B cell (primary cell): ENCODE results near the gene ZNF280A. TPM values are rescaled to one million over a fixed set of nuclear protein-coding genes. Genes with fewer than 3 reads are reported as not detected.

Experiments used
- ATAC-seq: fragments of 200-7000 bp; cut with Tn5 transposase; one replicate; pipeline ENCODE4 v1.10.0; 2021; ENCODE audit warnings: low read depth, mild to moderate bottlenecking, moderate number of reproducible peaks, moderate library complexity
- CTCF ChIA-PET: fragments of 350-600 bp; sonication (Branson Sonifier 250); formaldehyde crosslinking; loops from one replicate; lab custom pipeline; 2021; ENCODE audit warnings: antibody characterized with exemption, inconsistent platforms; lab: Charles Lee
- POLR2A ChIA-PET: fragments of 350-600 bp; sonication (Branson Sonifier 250); formaldehyde crosslinking; loops from one replicate; lab custom pipeline; 2021; ENCODE audit warnings: antibody characterized with exemption; lab: Charles Lee
- DNase-seq: peaks from one replicate; pipeline ENCODE4 v3.0.0; 2013
- H2AFZ ChIP-seq: 2 replicates; pipeline ENCODE4 v1.6.1; 2012; ENCODE audit warnings: mild to moderate bottlenecking, low read depth, low read length; ENCODE audit not compliant: insufficient read depth, poor library complexity, severe bottlenecking
- H3K27ac ChIP-seq, 2 donors: 1 replicate in 1 of 2; 2 replicates in 1 of 2; pipeline ENCODE4 v1.5.1; 2012 to 2013; ENCODE audit warnings: low read length in 2 of 2, mild to moderate bottlenecking in 2 of 2, moderate library complexity in 1 of 2
- H3K27me3 ChIP-seq, 4 experiments: fragments of 200-600 bp in 1 of 4; sonication (generic) in 1 of 4; replicated peaks in 1 of 4; 1 replicate in 2 of 4; 2 replicates in 2 of 4; pipeline versions ENCODE4 v1.6.1 to v1.7.0; 2013 to 2016; ENCODE audit warnings: low read length in 3 of 4, mild to moderate bottlenecking in 2 of 4, mixed read lengths in 1 of 4, moderate library complexity in 1 of 4; ENCODE audit not compliant: insufficient read depth in 4 of 4, control insufficient read depth in 3 of 4; ENCODE audit errors: control extremely low read depth in 1 of 4
- H3K36me3 ChIP-seq, 2 experiments: replicated peaks in 1 of 2; 1 replicate in 1 of 2; 2 replicates in 1 of 2; pipeline versions ENCODE4 v1.6.1 to v1.7.1; 2013; ENCODE audit warnings: low read length in 1 of 2; ENCODE audit not compliant: insufficient read depth in 2 of 2, control insufficient read depth in 1 of 2; ENCODE audit errors: control extremely low read depth in 1 of 2, extremely low read depth in 1 of 2
- H3K4me1 ChIP-seq, 2 donors: fragments of 200-600 bp in 1 of 2; sonication (generic) in 1 of 2; 1 replicate in 1 of 2; 2 replicates in 1 of 2; pipeline versions ENCODE4 v1.5.1 to v1.6.1; 2013 to 2017; ENCODE audit warnings: low read length in 2 of 2; ENCODE audit not compliant: control insufficient read depth in 2 of 2, insufficient read depth in 2 of 2
- H3K4me2 ChIP-seq: replicated peaks from 2 replicates; pipeline ENCODE3; 2012; ENCODE audit warnings: mild to moderate bottlenecking, low read depth, low read length; ENCODE audit not compliant: poor library complexity, severe bottlenecking
- H3K4me3 ChIP-seq, 5 experiments: fragments of 200-600 bp in 1 of 5; sonication (generic) in 1 of 5; 1 replicate in 3 of 5; 2 replicates in 2 of 5; pipeline versions ENCODE4 v1.5.1 to v1.7.0; 2011 to 2016; ENCODE audit warnings: low read length in 4 of 5, mild to moderate bottlenecking in 4 of 5, low read depth in 2 of 5, control low read depth in 1 of 5, moderate library complexity in 1 of 5; ENCODE audit not compliant: insufficient read depth in 1 of 5; ENCODE audit errors: control extremely low read depth in 1 of 5, extremely low read depth in 1 of 5
- H3K79me2 ChIP-seq: fragments of 200-600 bp; sonication (generic); one replicate; pipeline ENCODE4 v1.6.0; 2016; ENCODE audit warnings: low read length; ENCODE audit not compliant: control insufficient read depth, insufficient read depth
- H3K9ac ChIP-seq: fragments of 200-600 bp; sonication (generic); 2 replicates; pipeline ENCODE4 v1.6.1; 2017; ENCODE audit warnings: mild to moderate bottlenecking, low read length, moderate library complexity
- H3K9me3 ChIP-seq, 3 donors: one replicate each; pipeline versions ENCODE4 v1.6.1 to v1.7.1; 2013; ENCODE audit warnings: low read length in 2 of 3; ENCODE audit not compliant: control insufficient read depth in 2 of 3, insufficient read depth in 1 of 3; ENCODE audit errors: control extremely low read depth in 1 of 3
- H4K20me1 ChIP-seq: 2 replicates; pipeline ENCODE4 v1.6.0; 2012; ENCODE audit warnings: mild to moderate bottlenecking, low read length; ENCODE audit not compliant: insufficient read depth, control insufficient read depth, poor library complexity, severe bottlenecking
- H3K27ac Mint-ChIP-seq: one replicate; pipeline ENCODE4 v1.8.0; 2021; ENCODE audit warnings: mixed read lengths
- H3K27me3 Mint-ChIP-seq: one replicate; pipeline ENCODE4 v1.8.0; 2021; ENCODE audit warnings: mixed read lengths
- H3K4me1 Mint-ChIP-seq: one replicate; pipeline ENCODE4 v1.8.0; 2021; ENCODE audit warnings: mixed read lengths
- H3K4me3 Mint-ChIP-seq: one replicate; pipeline ENCODE4 v1.8.0; 2021; ENCODE audit warnings: mixed read lengths
- H3K9me3 Mint-ChIP-seq: one replicate; pipeline ENCODE4 v1.8.0; 2022; ENCODE audit warnings: mixed read lengths; ENCODE audit not compliant: insufficient read depth
- CTCF ChIP-seq: fragments of 200-600 bp; IDR thresholded peaks from one replicate; pipeline ENCODE4 v1.8.0; 2022; ENCODE audit warnings: antibody characterized with exemption, mild to moderate bottlenecking
- EZH2 ChIP-seq: IDR thresholded peaks from 2 replicates; pipeline ENCODE4 v1.6.1; 2012; ENCODE audit warnings: borderline replicate concordance, low read depth, mild to moderate bottlenecking, moderate library complexity, low read length; ENCODE audit not compliant: insufficient read depth, poor library complexity, severe bottlenecking
- WGBS: methylation state at CpG from one replicate; pipeline ENCODE4 v1.1.5; 2013; ENCODE audit warnings: missing lambda C conversion rate; ENCODE audit not compliant: insufficient coverage; 5-methylcytosine and 5-hydroxymethylcytosine counted together
- intact Hi-C: fragments of 100-400 bp; cut with micrococcal nuclease; formaldehyde crosslinking; loops from one replicate; pipeline ENCODE4 v1.10.0; 2022
- polyA plus RNA-seq: library from polyadenylated mRNA; depleted of rRNA; stranded (reverse); fragments of >200 nt; gene quantifications from 2 replicates; pipeline ENCODE4 v1.2.3, GENCODE V29; 2012
- total RNA-seq, 2 donors: library from RNA; stranded (reverse); fragments of 120-200 nt in 1 of 2; gene quantifications; 1 replicate in 1 of 2; 2 replicates in 1 of 2; pipeline versions ENCODE4 v1.2.3 to v1.2.4, GENCODE V29; 2013 to 2022

ZNF280A gene
- total and polyA plus RNA-seq, 2 donors (not counting 1 experiment from before 2014, with no cell fraction given): not detected

GRCh38 chr22:22531770-22532546 is 11.9 kb upstream of the ZNF280A start:
- Mint-ChIP-seq H3K9me3 (peaks cover 2% of the 10 kb centered on the region), H3K27me3 (no peaks in the 10 kb centered on the region), H3K4me3 (no peak overlapping the region), H3K4me1 (no peaks in the 10 kb centered on the region), H3K27ac (no peak overlapping the region)
- H2AFZ ChIP-seq: no peak overlapping the region
- DNase-seq: no peak
- 100% methylated on average over 1 of the region's 7 CpGs for WGBS
- no peaks in the 10 kb centered on the region for H3K36me3 ChIP-seq
- intact Hi-C loops: no loop called here
- H3K4me3 ChIP-seq: no peak overlapping the region
- POLR2A ChIA-PET: no interaction called here
- H3K27ac ChIP-seq: no peak overlapping the region
- no peaks in the 10 kb centered on the region for H3K27me3 ChIP-seq
- no peak overlapping the region for H3K9ac ChIP-seq
- H3K4me1 ChIP-seq: no peaks in the 10 kb centered on the region
- H3K9me3 ChIP-seq: peaks cover 0 to 5% (median 1%) of the 10 kb centered on the region in 3 donors
- ATAC-seq: no peak
- CTCF ChIA-PET: no interaction called here
- H3K4me2 ChIP-seq: no peak overlapping the region
- H3K79me2 ChIP-seq: no peaks in the 10 kb centered on the region
- TF ChIP-seq CTCF (no peak), EZH2 (no peak)
- H4K20me1 ChIP-seq: no peaks in the 10 kb centered on the region

GRCh38 chr22:22528780-22529179 is 8.7 kb upstream of the ZNF280A start:
- peaks cover 2% of the 10 kb centered on the region for H3K9me3 Mint-ChIP-seq
- no peak for DNase-seq
- no peak for ATAC-seq
- H3K79me2 ChIP-seq: no peaks in the 10 kb centered on the region
- peaks cover 3% of the 10 kb centered on the region for H3K27me3 Mint-ChIP-seq
- POLR2A ChIA-PET: no interaction called here
- no peak for TF ChIP-seq EZH2
- no peak for TF ChIP-seq CTCF
- no peak overlapping the region for H3K27ac Mint-ChIP-seq
- no peak overlapping the region for H3K9ac ChIP-seq
- H4K20me1 ChIP-seq: no peaks in the 10 kb centered on the region
- CTCF ChIA-PET: no interaction called here
- H3K9me3 ChIP-seq: peaks cover 0 to 5% (median 1%) of the 10 kb centered on the region in 3 donors
- 100% methylated on average over 2 of the region's 2 CpGs for WGBS
- no peak overlapping the region for H3K4me3 ChIP-seq
- H3K27me3 ChIP-seq: peaks cover 0 to 5% (median 0%) of the 10 kb centered on the region in 4 experiments
- H3K4me1 Mint-ChIP-seq: peaks cover 3% of the 10 kb centered on the region
- no peaks in the 10 kb centered on the region for H3K4me1 ChIP-seq
- H3K4me3 Mint-ChIP-seq: no peak overlapping the region
- intact Hi-C loops: no loop called here
- H3K36me3 ChIP-seq: no peaks in the 10 kb centered on the region
- no peak overlapping the region for H3K4me2 ChIP-seq
- H2AFZ ChIP-seq: no peak overlapping the region
- no peak overlapping the region for H3K27ac ChIP-seq
